CMK (cell line): ENCODE results near the gene TMEM132D.
"Not testable (repeated sequence)": the region's sequence is repeated elsewhere in the genome, so short reads cannot be mapped to it uniquely, and the experiment has no call there.

ENCODE experiments used
- DNase-seq: peaks from one replicate; pipeline ENCODE4 v3.0.0-alpha.2; 2010; ENCODE audit warnings: low read depth

The TMEM132D gene

GRCh38 chr12:129237881-129238280, 665.9 kb downstream of the TMEM132D start:
- DNase-seq, result no peak

DNA sequence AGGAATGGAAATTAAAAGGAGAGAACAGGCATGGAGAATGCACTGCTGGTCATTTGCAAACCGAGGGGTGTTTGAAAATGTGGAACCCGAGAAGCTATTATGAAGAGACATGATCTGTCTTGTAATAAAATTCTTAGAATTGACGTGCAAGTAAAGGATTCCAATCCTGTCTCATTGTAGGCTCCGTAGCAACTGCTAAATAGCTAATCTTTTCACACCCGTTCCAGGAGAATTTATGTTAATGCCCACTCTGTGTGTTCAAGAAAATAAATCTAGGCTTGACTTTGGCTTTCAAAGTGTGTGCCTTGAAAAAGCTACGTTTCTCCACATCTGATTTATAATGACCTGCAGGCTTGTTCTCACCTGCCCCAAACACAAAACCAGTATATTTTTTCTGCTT, 669.6 kb downstream of the TMEM132D start:
- no peak for DNase-seq

GRCh38 chr12:129231491-129231890, 672.3 kb downstream of the TMEM132D start:
- DNase-seq, result no peak

GRCh38 chr12:129230995-129231394, 672.8 kb downstream of the TMEM132D start:
- no peak for DNase-seq

GRCh38 chr12:129226851-129227250, 677.0 kb downstream of the TMEM132D start:
- no peak for DNase-seq

GRCh38 chr12:129226005-129226404, 677.8 kb downstream of the TMEM132D start:
- no peak for DNase-seq

- no peak for DNase-seq
Measured at GRCh38 chr12:129215556-129215955, 688.3 kb downstream of the TMEM132D start.

- no peak for DNase-seq
Measured at GRCh38 chr12:129213551-129213950, 690.3 kb downstream of the TMEM132D start.

DNA sequence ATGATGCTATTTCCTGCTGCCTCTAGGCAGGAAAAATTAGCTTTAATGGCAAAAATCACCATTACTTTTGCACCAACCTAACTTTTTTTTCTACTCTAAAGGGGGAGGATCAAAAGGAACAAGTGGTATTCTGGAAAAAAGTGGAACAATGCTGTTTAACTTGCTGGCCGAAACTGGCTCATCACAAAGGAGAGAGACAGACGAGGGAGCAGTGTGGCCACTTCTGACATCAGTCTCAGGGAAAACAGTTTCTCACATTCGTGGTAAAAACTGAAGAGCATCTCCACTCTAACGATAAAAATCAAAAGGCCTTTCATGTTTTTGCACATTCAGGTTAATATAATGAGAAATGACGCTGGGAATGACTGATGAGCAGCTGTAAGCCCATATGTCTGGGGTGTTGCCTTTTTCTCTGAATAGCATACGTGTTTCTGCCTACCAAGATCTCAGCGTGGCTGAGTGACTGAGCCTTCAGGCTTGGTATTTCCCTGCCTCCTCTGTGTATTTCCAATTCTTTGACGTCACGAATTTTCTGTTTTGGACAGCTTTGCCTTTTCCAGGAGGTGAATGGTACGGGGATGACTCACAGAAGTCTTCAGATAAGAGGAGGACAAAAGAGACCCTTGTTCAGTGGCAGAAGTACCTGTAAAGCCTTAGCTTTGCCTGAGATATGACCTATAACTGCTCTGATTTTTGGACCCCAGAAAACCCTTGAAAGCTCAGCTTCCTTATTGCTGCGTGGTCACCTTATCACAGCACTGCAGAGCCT, 691.8 kb downstream of the TMEM132D start:
- no peak for DNase-seq

DNA sequence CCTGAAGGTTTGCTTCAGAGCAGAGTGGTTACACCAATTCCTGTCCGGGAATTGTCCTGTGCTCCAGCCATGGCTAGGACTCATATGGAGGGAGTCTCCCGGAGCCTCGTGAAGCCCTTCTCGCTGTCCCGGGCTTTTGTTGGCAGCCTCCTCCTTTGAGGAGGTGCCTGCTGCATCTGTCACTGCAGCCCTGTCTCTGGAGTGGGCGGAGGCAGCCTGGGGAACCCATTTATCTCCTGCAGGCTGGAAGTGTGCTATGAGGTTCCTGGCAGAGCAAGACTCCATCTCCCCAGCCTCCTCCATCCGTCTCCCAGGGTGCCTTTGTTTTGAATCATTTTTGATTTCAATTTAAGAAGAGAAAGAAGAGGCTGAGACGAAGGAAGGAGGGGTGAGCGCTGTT, 695.3 kb downstream of the TMEM132D start:
- no peak for DNase-seq

DNA sequence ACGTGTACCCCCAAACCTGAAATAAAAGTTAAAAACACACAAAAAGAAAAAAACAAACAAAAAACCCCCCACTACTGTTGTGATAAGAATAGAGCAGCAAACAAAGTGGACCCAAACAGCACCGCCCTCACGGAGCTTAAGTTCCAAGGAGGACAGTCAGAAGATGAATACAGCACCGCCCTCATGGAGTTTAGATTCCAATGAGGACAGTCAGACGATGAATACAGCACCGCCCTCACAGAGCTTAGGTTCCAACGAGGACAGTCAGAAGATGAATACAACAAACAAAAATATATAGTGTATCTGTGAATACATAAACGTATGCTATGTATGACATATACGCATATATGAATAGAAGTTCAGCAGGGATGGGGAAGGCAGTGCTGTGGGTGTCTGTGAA, 696.7 kb downstream of the TMEM132D start:
- no peak for DNase-seq

- DNase-seq, result no peak
Measured at GRCh38 chr12:129203456-129203855, 700.4 kb downstream of the TMEM132D start.

DNA sequence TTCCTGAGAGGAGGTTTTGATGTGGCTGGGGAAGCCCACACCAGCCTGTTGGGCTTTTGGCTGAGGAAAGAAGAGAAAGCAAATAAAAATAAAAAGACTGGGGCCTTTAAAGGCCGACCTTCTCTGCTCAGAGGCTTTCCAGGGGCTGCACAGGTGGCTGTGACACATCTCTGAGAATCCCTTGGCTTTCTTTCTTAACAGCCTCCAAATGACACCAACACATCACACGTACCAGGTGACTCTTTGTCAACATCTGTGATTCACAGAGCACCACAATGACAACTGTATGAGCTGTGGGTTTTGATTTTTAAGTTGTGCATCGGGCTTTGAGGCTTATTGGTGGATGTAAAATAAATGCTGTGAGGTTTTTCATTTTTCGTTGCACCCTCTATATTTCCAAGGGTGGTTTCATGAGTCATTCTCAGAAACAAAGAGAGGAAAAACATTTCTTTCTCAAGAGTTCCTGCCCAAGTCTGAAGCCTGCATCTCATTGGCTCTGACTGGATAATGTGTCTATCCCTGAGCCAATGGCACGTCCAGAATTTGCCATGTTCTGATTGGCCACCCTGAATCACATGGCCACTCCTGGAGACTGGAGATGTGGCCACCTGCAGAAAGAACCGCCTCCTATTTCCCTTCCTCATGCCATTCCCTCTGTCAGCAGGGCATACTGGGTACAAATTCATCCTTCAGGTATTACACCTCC, 701.6 kb downstream of the TMEM132D start:
- DNase-seq, result no peak

DNA sequence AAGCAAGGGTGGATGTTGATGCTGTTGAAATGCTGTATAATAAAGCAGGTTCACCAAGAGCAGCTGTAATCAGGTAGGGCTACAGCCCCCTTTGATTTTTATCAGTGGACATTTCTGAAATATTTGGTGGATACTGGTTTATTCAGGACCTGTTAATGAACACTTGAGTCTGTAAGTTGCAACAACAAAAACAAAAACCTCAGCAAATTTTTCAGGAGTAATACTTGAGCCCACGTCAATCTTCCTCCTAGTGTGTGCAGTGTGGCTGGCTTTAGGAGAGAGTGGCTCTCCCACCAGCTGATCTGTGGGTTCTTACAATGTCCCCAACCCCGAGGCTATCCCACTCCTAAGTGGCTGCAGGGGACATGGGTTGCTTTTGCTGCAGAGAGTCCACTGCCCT, 702.8 kb downstream of the TMEM132D start:
- no peak for DNase-seq

- DNase-seq, result no peak
Measured at GRCh38 chr12:129200576-129200975, 703.2 kb downstream of the TMEM132D start.

DNA sequence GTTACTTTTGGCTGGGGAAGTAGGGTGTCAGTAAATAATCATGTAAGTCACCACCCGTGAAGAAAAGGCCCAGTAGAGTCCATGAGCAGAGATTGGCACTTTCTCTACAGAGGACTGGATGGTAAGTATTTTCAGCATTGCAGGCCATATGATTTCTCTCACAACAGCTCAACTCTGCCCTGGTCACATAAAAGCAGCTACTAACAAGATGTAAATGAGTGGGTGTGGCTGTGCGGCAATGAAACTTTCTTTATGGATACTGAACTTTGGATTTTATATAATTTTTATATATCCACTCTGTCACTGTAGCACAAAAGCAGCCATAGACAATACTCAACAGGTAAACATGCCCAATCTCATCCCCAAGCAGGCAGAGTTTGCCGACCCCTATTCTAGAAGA, 706.9 kb downstream of the TMEM132D start:
- no peak for DNase-seq

DNA sequence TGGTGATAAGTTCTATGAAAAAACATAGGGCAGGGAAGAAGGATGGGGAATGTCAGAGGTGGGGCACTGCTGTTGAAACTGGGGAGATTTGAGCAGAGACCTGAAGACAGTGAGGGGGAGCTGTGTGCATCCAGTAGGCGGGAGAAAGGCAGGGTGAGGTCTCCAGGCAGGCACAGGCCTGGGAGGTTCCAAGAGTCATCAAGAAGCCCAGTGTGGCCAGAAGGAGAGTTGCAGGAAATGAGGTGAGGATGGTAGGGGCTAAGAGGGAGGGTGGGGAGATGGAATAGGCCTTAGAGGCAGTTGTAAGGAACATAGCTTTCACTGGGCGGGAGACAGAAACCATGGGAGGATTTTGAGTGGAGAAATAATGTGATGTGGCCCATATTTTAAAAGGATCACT, 708.7 kb downstream of the TMEM132D start:
- DNase-seq, result no peak

DNA sequence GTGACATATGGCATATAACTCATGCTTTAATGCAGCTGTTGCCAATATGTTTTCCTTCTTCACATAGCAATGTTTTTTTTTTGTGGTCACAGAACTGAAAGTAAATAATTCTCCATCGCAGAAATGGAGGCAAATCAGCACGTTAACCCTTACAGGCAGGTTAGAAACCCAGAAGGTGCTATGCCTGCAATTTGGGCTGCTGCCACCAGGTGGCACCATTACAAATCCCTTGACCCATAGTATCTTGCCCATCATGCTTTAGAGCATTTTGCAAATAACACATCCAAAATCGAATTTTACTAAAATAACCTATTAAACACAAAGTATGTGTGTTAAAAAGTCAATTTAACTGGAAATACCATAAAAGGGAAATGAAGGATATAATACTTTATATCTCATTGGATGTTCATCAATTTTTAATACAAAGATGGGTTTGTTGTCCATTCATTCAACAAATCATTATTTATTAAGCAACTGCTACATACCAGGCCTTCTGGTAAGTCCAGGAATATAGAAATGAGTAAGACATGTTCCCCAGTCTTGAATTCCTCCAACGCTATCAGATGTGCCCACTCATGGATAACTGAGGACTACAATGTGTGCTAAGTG, 710.5 kb downstream of the TMEM132D start:
- DNase-seq, result peak; percentile 27

DNA sequence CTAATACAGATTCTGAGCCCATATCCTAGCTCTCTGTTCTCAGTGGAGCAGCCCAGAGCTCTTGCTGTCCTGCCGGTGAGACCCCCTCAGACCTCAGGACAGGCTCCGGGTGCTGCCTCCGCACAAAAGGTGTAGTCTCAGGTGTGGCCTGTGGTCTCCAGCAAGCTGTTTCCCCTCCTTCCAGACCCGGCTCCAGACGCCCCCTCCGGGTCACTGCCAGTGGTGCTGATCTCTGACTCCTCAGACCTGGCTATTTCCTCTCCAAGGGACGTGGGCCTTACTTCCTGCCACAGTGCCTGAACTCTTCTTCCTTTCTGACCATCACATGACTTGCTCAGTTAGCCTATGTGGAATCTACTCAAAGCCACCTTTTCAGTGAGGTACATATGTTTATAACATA, 713.0 kb downstream of the TMEM132D start:
- no peak for DNase-seq

DNA sequence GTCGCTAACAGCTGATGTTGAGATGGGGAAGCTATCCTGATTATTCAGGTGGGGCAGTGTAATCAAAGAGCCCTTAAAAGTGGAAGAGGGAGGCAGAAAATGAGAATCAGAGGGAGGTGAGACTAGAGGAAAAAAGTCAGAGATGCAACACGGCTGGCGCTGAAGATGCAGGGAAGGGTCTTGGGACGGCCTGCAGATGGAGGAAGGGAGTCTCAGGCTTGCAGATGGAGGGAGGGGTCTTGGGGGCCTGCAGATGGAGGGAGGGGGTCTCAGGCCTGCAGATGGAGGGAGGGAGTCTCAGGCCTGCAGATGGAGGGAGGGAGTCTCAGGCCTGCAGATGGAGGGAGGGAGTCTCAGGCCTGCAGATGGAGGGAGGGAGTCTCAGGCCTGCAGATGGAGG, 713.9 kb downstream of the TMEM132D start:
- DNase-seq, result not testable (repeated sequence)

- no peak for DNase-seq
Measured at GRCh38 chr12:129186952-129187351, 716.9 kb downstream of the TMEM132D start.

DNA sequence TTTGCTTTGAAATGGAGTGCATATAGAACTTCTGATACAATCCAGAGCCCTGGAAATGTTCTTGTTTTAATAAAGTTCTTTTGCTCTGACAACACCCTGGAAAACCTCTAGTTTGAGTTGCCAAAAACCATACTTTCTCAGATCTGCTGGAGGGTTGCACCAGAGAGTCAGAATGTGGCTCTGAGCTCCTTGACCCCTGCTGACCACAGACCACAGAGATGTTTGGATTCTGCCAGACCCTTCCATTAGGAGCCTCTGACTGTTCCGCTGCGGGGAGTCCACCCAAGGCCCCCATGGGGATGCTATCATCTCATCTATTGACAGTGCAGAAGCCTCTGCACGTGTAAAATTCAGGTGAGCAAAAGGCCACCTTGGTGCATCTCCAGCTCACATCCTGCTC, 718.0 kb downstream of the TMEM132D start:
- no peak for DNase-seq
